GM12878 (cell line): Measurements from ENCODE around the gene ARHGAP45. TPM values are rescaled to one million over a fixed set of nuclear protein-coding genes. Genes with fewer than 3 reads are reported as not detected.

Source experiments
- ETV6 ChIP-seq, 2 experiments: fragments of 450-650 bp in 1 of 2; IDR thresholded peaks in 1 of 2; conservative IDR thresholded peaks in 1 of 2; 2 replicates each; pipeline ENCODE4 v1.6.1; 2014; ENCODE audit warnings: antibody characterized with exemption in 1 of 2, borderline replicate concordance in 1 of 2, low read depth in 1 of 2, mild to moderate bottlenecking in 1 of 2, moderate library complexity in 1 of 2
- EZH2 ChIP-seq: IDR thresholded peaks from 2 replicates; pipeline ENCODE4 v1.6.1; 2012; ENCODE audit warnings: low read depth, mild to moderate bottlenecking, control low read depth, inconsistent platforms, low read length, borderline replicate concordance; ENCODE audit not compliant: control insufficient read depth
- GABPA ChIP-seq: IDR thresholded peaks from 2 replicates; pipeline ENCODE4 v1.6.1; 2014; ENCODE audit warnings: antibody characterized with exemption, low read depth, mild to moderate bottlenecking, inconsistent platforms
- IKZF2 ChIP-seq, 2 experiments: fragments of 450-650 bp; IDR thresholded peaks; 2 replicates each; pipeline ENCODE4 v1.6.1; 2017; ENCODE audit warnings: mild to moderate bottlenecking in 2 of 2, moderate library complexity in 2 of 2
- STAT1 ChIP-seq: fragments of 450-650 bp; conservative IDR thresholded peaks from 2 replicates; pipeline ENCODE4 v1.6.1; 2014; ENCODE audit warnings: antibody characterized with exemption, mild to moderate bottlenecking
- YY1 ChIP-seq: IDR thresholded peaks from 2 replicates; pipeline ENCODE4 v1.6.1; 2011; ENCODE audit warnings: low read depth, mild to moderate bottlenecking, low read length
- ZNF384 ChIP-seq: IDR thresholded peaks from 2 replicates; pipeline ENCODE4 v1.6.1; 2012; ENCODE audit warnings: low read depth, mild to moderate bottlenecking, low read length, improper control_type of control experiment, borderline replicate concordance
- polyA plus RNA-seq, 11 experiments: library from polyadenylated mRNA; depleted of rRNA in 4 of 11; unstranded in 6 of 11; stranded (reverse) in 5 of 11; fragments of >200 nt; fragmentation: Nextera tagmentation in 4 of 11; fragmentation: Illumina TruSeq in 1 of 11; extraction: Ambion mirVana in 4 of 11; extraction: Trizol in 1 of 11; gene quantifications; 1 replicate in 1 of 11; 2 replicates in 10 of 11; pipeline versions ENCODE4 v1.2.1 to v1.2.3, GENCODE V29; 2011 to 2016; ENCODE audit warnings: inconsistent platforms in 2 of 11, missing spikeins in 2 of 11, low read depth in 1 of 11
- total RNA-seq, 4 experiments: library from RNA; depleted of rRNA in 3 of 4; stranded (reverse); fragments of >200 nt in 3 of 4; fragmentation: Illumina TruSeq in 1 of 4; extraction: Trizol in 1 of 4; gene quantifications; 2 replicates each; pipeline versions ENCODE4 v1.2.1 to v1.2.3, GENCODE V29; 2013 to 2021
- TF ChIP-seq, protein P1 (sequence below): fragments of 450-650 bp; IDR thresholded peaks from 2 replicates; pipeline ENCODE4 v1.6.1; 2017; ENCODE audit warnings: mild to moderate bottlenecking, moderate library complexity

ARHGAP45 gene
- total and polyA plus RNA-seq, 10 of the 15 experiments (the other 5 are each of a cell fraction or from before 2014, with no cell fraction given): 1.4 to 151 (median 59.9) TPM

DNA sequence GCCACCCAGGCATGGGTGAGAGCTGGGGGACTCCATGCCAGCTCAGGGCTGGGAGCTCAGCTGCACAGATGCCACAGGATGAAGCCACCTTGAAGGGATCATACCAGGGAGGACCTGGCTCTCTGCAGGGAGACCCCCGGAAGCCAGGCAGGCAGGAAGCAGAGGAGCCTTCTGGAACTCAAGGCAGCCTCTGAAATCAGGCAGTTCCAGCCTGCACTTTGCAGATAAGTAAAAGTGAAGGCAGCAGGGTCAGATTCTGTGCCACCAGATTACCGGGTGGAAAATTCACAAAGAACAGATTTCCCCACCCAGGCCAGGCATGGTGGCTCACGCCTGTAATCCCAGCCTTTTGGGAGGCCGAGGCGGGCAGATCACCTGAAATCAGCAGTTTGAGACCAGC, 48.6 kb upstream of the ARHGAP45 start (continued):
- TF ChIP-seq ETV6 (conservative IDR thresholded peaks at IDR 0.05 in 1 of 2, IDR thresholded peaks at IDR 0.05 in 1 of 2; ENCODE audit: borderline replicate concordance in 1 of 2, low read depth in 1 of 2) (no peak), STAT1 (no peak), IKZF2 (IDR thresholded peaks at IDR 0.05) (no peak), ZNF384 (no peak), YY1 (no peak), GABPA (no peak), EZH2 (no peak)
- TF ChIP-seq, protein P1, sequence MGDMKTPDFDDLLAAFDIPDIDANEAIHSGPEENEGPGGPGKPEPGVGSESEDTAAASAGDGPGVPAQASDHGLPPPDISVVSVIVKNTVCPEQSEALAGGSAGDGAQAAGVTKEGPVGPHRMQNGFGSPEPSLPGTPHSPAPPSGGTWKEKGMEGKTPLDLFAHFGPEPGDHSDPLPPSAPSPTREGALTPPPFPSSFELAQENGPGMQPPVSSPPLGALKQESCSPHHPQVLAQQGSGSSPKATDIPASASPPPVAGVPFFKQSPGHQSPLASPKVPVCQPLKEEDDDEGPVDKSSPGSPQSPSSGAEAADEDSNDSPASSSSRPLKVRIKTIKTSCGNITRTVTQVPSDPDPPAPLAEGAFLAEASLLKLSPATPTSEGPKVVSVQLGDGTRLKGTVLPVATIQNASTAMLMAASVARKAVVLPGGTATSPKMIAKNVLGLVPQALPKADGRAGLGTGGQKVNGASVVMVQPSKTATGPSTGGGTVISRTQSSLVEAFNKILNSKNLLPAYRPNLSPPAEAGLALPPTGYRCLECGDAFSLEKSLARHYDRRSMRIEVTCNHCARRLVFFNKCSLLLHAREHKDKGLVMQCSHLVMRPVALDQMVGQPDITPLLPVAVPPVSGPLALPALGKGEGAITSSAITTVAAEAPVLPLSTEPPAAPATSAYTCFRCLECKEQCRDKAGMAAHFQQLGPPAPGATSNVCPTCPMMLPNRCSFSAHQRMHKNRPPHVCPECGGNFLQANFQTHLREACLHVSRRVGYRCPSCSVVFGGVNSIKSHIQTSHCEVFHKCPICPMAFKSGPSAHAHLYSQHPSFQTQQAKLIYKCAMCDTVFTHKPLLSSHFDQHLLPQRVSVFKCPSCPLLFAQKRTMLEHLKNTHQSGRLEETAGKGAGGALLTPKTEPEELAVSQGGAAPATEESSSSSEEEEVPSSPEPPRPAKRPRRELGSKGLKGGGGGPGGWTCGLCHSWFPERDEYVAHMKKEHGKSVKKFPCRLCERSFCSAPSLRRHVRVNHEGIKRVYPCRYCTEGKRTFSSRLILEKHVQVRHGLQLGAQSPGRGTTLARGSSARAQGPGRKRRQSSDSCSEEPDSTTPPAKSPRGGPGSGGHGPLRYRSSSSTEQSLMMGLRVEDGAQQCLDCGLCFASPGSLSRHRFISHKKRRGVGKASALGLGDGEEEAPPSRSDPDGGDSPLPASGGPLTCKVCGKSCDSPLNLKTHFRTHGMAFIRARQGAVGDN: no peak
